Medulla oblongata (tissue), 1 donor: ENCODE results near the gene NID2.

Source experiments
- DNase-seq: peaks from one replicate; pipeline ENCODE4 v3.0.0-alpha.2; 2015; ENCODE audit errors: extremely low spot score

The NID2 gene

GRCh38 chr14:52029881-52030280, 39.0 kb downstream of the NID2 start:
- no peak for DNase-seq

- peak; percentile 86 for DNase-seq
Measured at GRCh38 chr14:52026901-52027300, 42.0 kb downstream of the NID2 start.

GRCh38 chr14:52026017-52026660, 42.7 kb downstream of the NID2 start:
- peak; percentile 44 for DNase-seq

- no peak for DNase-seq
Measured at GRCh38 chr14:52025310-52025709, 43.5 kb downstream of the NID2 start.

GRCh38 chr14:52023518-52023917, 45.3 kb downstream of the NID2 start:
- DNase-seq = no peak

- DNase-seq = no peak
Measured at GRCh38 chr14:52021957-52022600, 46.8 kb downstream of the NID2 start.

- DNase-seq = no peak
Measured at GRCh38 chr14:52020866-52021717, 47.8 kb downstream of the NID2 start.

- no peak for DNase-seq
Measured at GRCh38 chr14:52020161-52020714, 48.6 kb downstream of the NID2 start.

- no peak for DNase-seq
Measured at GRCh38 chr14:52018970-52019369, 49.9 kb downstream of the NID2 start.

GRCh38 chr14:52018252-52018651, 50.6 kb downstream of the NID2 start:
- no peak for DNase-seq

GRCh38 chr14:52015411-52016030, 53.3 kb downstream of the NID2 start:
- DNase-seq = peak; percentile 80

- DNase-seq = peak; percentile 90
Measured at GRCh38 chr14:52014601-52015267, 54.1 kb downstream of the NID2 start.

- no peak for DNase-seq
Measured at GRCh38 chr14:52013984-52014600, 54.8 kb downstream of the NID2 start.

GRCh38 chr14:52012635-52013034, 56.2 kb downstream of the NID2 start:
- DNase-seq = no peak

- DNase-seq = peak; percentile 63
Measured at GRCh38 chr14:52011523-52011922, 57.3 kb downstream of the NID2 start.

- DNase-seq = no peak
Measured at GRCh38 chr14:52010173-52010693, 58.6 kb downstream of the NID2 start.

- no peak for DNase-seq
Measured at GRCh38 chr14:52008136-52008535, 60.7 kb downstream of the NID2 start.

- no peak for DNase-seq
Measured at GRCh38 chr14:52007637-52008036, 61.2 kb downstream of the NID2 start.

- no peak for DNase-seq
Measured at GRCh38 chr14:52007211-52007610, 61.6 kb downstream of the NID2 start.

- DNase-seq = no peak
Measured at GRCh38 chr14:52006361-52006760, 62.5 kb downstream of the NID2 start.

GRCh38 chr14:52005625-52006024, 63.2 kb downstream of the NID2 start:
- no peak for DNase-seq
